Esophagus squamous epithelium (tissue), 4 donors: ENCODE results near the gene FTSJ1.

Experiments used
- POLR2A ChIP-seq, 4 donors: fragments of 450-650 bp; IDR thresholded peaks; one replicate each; pipeline ENCODE4 v1.6.1; 2017; ENCODE audit warnings: antibody characterized with exemption in 4 of 4, mild to moderate bottlenecking in 4 of 4, moderate library complexity in 3 of 4
- TF ChIP-seq, protein P1 (sequence below), 6 experiments: fragments of 450-650 bp in 4 of 6; fragments of 200-600 bp in 2 of 6; sonication (generic) in 2 of 6; IDR thresholded peaks; one replicate each; pipeline ENCODE4 v1.5.1; 2016 to 2019; ENCODE audit warnings: antibody characterized with exemption in 6 of 6, mild to moderate bottlenecking in 4 of 6, moderate library complexity in 4 of 6

DNA sequence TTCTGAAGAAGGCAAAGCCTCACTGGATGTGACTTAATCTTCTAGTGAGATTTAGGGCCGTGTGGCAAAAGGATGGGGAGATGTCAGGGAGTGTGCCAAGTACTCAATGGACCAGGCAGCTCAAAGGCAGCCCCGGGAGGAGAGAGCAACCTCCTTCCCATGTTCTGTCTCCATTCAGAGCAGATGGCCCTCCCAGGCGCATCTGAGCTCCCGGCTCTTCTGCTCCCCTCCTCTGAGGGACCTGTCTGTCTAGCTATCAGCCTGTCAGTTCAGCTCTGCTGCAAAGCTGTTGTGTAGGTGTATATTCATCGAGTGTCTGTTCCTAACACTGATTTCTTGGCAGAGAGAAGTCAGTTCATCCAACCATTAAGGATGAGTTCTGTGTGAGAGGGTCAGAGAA is 21.9 kb downstream of the FTSJ1 start:
- TF ChIP-seq, protein P1, sequence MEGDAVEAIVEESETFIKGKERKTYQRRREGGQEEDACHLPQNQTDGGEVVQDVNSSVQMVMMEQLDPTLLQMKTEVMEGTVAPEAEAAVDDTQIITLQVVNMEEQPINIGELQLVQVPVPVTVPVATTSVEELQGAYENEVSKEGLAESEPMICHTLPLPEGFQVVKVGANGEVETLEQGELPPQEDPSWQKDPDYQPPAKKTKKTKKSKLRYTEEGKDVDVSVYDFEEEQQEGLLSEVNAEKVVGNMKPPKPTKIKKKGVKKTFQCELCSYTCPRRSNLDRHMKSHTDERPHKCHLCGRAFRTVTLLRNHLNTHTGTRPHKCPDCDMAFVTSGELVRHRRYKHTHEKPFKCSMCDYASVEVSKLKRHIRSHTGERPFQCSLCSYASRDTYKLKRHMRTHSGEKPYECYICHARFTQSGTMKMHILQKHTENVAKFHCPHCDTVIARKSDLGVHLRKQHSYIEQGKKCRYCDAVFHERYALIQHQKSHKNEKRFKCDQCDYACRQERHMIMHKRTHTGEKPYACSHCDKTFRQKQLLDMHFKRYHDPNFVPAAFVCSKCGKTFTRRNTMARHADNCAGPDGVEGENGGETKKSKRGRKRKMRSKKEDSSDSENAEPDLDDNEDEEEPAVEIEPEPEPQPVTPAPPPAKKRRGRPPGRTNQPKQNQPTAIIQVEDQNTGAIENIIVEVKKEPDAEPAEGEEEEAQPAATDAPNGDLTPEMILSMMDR (IDR thresholded peaks at IDR 0.05): no peak
- TF ChIP-seq POLR2A (IDR thresholded peaks at IDR 0.05): no peak
